Measurements from ENCODE around the gene MYO1A.

MYO1A gene

GRCh38 chr12:56996793-56997545 lies 53.0 kb downstream of the MYO1A start:
- Histone ChIP-seq H3K36me3 (ENCODE audit: insufficient read depth, low read length) (peaks cover 30% of the 10 kb centered on the region), H3K4me1 (ENCODE audit: insufficient read depth, low read length) (peaks cover 13% of the 10 kb centered on the region), H3K27ac (ENCODE audit: low read depth, low read length) (no peak overlapping the region), H3K9ac (ENCODE audit: low read length) (no peak overlapping the region), H3K27me3 (ENCODE audit: control insufficient read depth in 1 of 2, insufficient read depth in 2 of 2, low read length in 2 of 2) (no peaks in the 10 kb centered on the region), H3K4me3 (ENCODE audit: low read depth in 1 of 2, low read length in 2 of 2) (no peak overlapping the region), H3K9me3 (ENCODE audit: low read length) (no peaks in the 10 kb centered on the region)

- no peak overlapping the region for H3K9ac ChIP-seq (ENCODE audit: low read length)
- H3K36me3 ChIP-seq (ENCODE audit: insufficient read depth, low read length): peaks cover 23% of the 10 kb centered on the region
- H3K27me3 ChIP-seq (ENCODE audit: control insufficient read depth in 1 of 2, insufficient read depth in 2 of 2, low read length in 2 of 2): no peaks in the 10 kb centered on the region
- no peaks in the 10 kb centered on the region for H3K9me3 ChIP-seq (ENCODE audit: low read length)
- no peak overlapping the region for H3K4me3 ChIP-seq (ENCODE audit: low read depth in 1 of 2, low read length in 2 of 2)
- H3K4me1 ChIP-seq (ENCODE audit: insufficient read depth, low read length): peaks cover 4% of the 10 kb centered on the region
- no peak overlapping the region for H3K27ac ChIP-seq (ENCODE audit: low read depth, low read length)
Observed at GRCh38 chr12:56995930-56996496, 53.9 kb downstream of the MYO1A start.

- no peak overlapping the region for H3K4me3 ChIP-seq (ENCODE audit: low read depth in 1 of 2, low read length in 2 of 2)
- no peaks in the 10 kb centered on the region for H3K27me3 ChIP-seq (ENCODE audit: control insufficient read depth in 1 of 2, insufficient read depth in 2 of 2, low read length in 2 of 2)
- no peaks in the 10 kb centered on the region for H3K9me3 ChIP-seq (ENCODE audit: low read length)
- no peak overlapping the region for H3K9ac ChIP-seq (ENCODE audit: low read length)
- H3K36me3 ChIP-seq (ENCODE audit: insufficient read depth, low read length): peaks cover 17% of the 10 kb centered on the region
- H3K4me1 ChIP-seq (ENCODE audit: insufficient read depth, low read length): peaks cover 4% of the 10 kb centered on the region
- H3K27ac ChIP-seq (ENCODE audit: low read depth, low read length): no peak overlapping the region
Observed at GRCh38 chr12:56995201-56995929, 54.6 kb downstream of the MYO1A start.

GRCh38 chr12:56994231-56994746 lies 55.6 kb downstream of the MYO1A start:
- no peak overlapping the region for H3K9ac ChIP-seq (ENCODE audit: low read length)
- peaks cover 12% of the 10 kb centered on the region for H3K36me3 ChIP-seq (ENCODE audit: insufficient read depth, low read length)
- H3K27ac ChIP-seq (ENCODE audit: low read depth, low read length): no peak overlapping the region
- H3K4me3 ChIP-seq (ENCODE audit: low read depth in 1 of 2, low read length in 2 of 2): no peak overlapping the region
- H3K27me3 ChIP-seq (ENCODE audit: control insufficient read depth in 1 of 2, insufficient read depth in 2 of 2, low read length in 2 of 2): no peaks in the 10 kb centered on the region
- peaks cover 4% of the 10 kb centered on the region for H3K4me1 ChIP-seq (ENCODE audit: insufficient read depth, low read length)
- no peaks in the 10 kb centered on the region for H3K9me3 ChIP-seq (ENCODE audit: low read length)

- Histone ChIP-seq H3K4me1 (ENCODE audit: insufficient read depth, low read length) (peaks cover 4% of the 10 kb centered on the region), H3K9ac (ENCODE audit: low read length) (no peak overlapping the region), H3K27ac (ENCODE audit: low read depth, low read length) (no peak overlapping the region), H3K9me3 (ENCODE audit: low read length) (no peaks in the 10 kb centered on the region), H3K36me3 (ENCODE audit: insufficient read depth, low read length) (peaks cover 10% of the 10 kb centered on the region), H3K27me3 (ENCODE audit: control insufficient read depth in 1 of 2, insufficient read depth in 2 of 2, low read length in 2 of 2) (no peaks in the 10 kb centered on the region), H3K4me3 (ENCODE audit: low read depth in 1 of 2, low read length in 2 of 2) (no peak overlapping the region)
Observed at GRCh38 chr12:56993346-56993745, 56.6 kb downstream of the MYO1A start.

GRCh38 chr12:56991319-56992246 lies 58.3 kb downstream of the MYO1A start:
- no peak overlapping the region for H3K4me3 ChIP-seq (ENCODE audit: low read depth in 1 of 2, low read length in 2 of 2)
- H3K27me3 ChIP-seq (ENCODE audit: control insufficient read depth in 1 of 2, insufficient read depth in 2 of 2, low read length in 2 of 2): no peaks in the 10 kb centered on the region
- H3K4me1 ChIP-seq (ENCODE audit: insufficient read depth, low read length): no peaks in the 10 kb centered on the region
- no peaks in the 10 kb centered on the region for H3K9me3 ChIP-seq (ENCODE audit: low read length)
- H3K27ac ChIP-seq (ENCODE audit: low read depth, low read length): no peak overlapping the region
- no peak overlapping the region for H3K9ac ChIP-seq (ENCODE audit: low read length)
- peaks cover 5% of the 10 kb centered on the region for H3K36me3 ChIP-seq (ENCODE audit: insufficient read depth, low read length)

GRCh38 chr12:56990648-56991318 lies 59.1 kb downstream of the MYO1A start:
- H3K4me3 ChIP-seq (ENCODE audit: low read depth in 1 of 2, low read length in 2 of 2): no peak overlapping the region
- H3K36me3 ChIP-seq (ENCODE audit: insufficient read depth, low read length): peaks cover 1% of the 10 kb centered on the region
- no peak overlapping the region for H3K9ac ChIP-seq (ENCODE audit: low read length)
- no peak overlapping the region for H3K27ac ChIP-seq (ENCODE audit: low read depth, low read length)
- no peaks in the 10 kb centered on the region for H3K9me3 ChIP-seq (ENCODE audit: low read length)
- no peaks in the 10 kb centered on the region for H3K27me3 ChIP-seq (ENCODE audit: control insufficient read depth in 1 of 2, insufficient read depth in 2 of 2, low read length in 2 of 2)
- no peaks in the 10 kb centered on the region for H3K4me1 ChIP-seq (ENCODE audit: insufficient read depth, low read length)

- no peaks in the 10 kb centered on the region for H3K9me3 ChIP-seq (ENCODE audit: low read length)
- H3K27ac ChIP-seq (ENCODE audit: low read depth, low read length): no peak overlapping the region
- no peaks in the 10 kb centered on the region for H3K36me3 ChIP-seq (ENCODE audit: insufficient read depth, low read length)
- no peak overlapping the region for H3K4me3 ChIP-seq (ENCODE audit: low read depth in 1 of 2, low read length in 2 of 2)
- H3K9ac ChIP-seq (ENCODE audit: low read length): no peak overlapping the region
- no peaks in the 10 kb centered on the region for H3K4me1 ChIP-seq (ENCODE audit: insufficient read depth, low read length)
- H3K27me3 ChIP-seq (ENCODE audit: control insufficient read depth in 1 of 2, insufficient read depth in 2 of 2, low read length in 2 of 2): no peaks in the 10 kb centered on the region
Observed at GRCh38 chr12:56989861-56990610, 59.9 kb downstream of the MYO1A start.

GRCh38 chr12:56988207-56988739 lies 61.7 kb downstream of the MYO1A start:
- H3K9me3 ChIP-seq (ENCODE audit: low read length): no peaks in the 10 kb centered on the region
- no peak overlapping the region for H3K9ac ChIP-seq (ENCODE audit: low read length)

GRCh38 chr12:56987551-56988053 lies 62.3 kb downstream of the MYO1A start:
- Histone ChIP-seq H3K27ac (ENCODE audit: low read depth, low read length) (no peak overlapping the region), H3K36me3 (ENCODE audit: insufficient read depth, low read length) (no peaks in the 10 kb centered on the region), H3K9ac (ENCODE audit: low read length) (no peak overlapping the region), H3K4me1 (ENCODE audit: insufficient read depth, low read length) (no peaks in the 10 kb centered on the region), H3K27me3 (ENCODE audit: control insufficient read depth in 1 of 2, insufficient read depth in 2 of 2, low read length in 2 of 2) (no peaks in the 10 kb centered on the region), H3K4me3 (ENCODE audit: low read depth in 1 of 2, low read length in 2 of 2) (no peak overlapping the region), H3K9me3 (ENCODE audit: low read length) (no peaks in the 10 kb centered on the region)

More at GRCh38 chr12:56988207-56988739, 61.7 kb downstream of the MYO1A start:
- H3K4me3 ChIP-seq (ENCODE audit: low read depth in 1 of 2, low read length in 2 of 2): no peak overlapping the region
- no peaks in the 10 kb centered on the region for H3K4me1 ChIP-seq (ENCODE audit: insufficient read depth, low read length)
- no peak overlapping the region for H3K27ac ChIP-seq (ENCODE audit: low read depth, low read length)
- no peaks in the 10 kb centered on the region for H3K36me3 ChIP-seq (ENCODE audit: insufficient read depth, low read length)
- no peaks in the 10 kb centered on the region for H3K27me3 ChIP-seq (ENCODE audit: control insufficient read depth in 1 of 2, insufficient read depth in 2 of 2, low read length in 2 of 2)

Measured in muscle layer of colon (tissue), 2 donors.